Uterus (tissue), 2 donors: ENCODE measurements around the gene ABCB8.

Experiments used
- POLR2A ChIP-seq, 2 donors: fragments of 450-650 bp; IDR thresholded peaks; one replicate each; pipeline ENCODE4 v1.6.1; 2016; ENCODE audit warnings: antibody characterized with exemption in 2 of 2, mild to moderate bottlenecking in 1 of 2, moderate library complexity in 1 of 2
- TF ChIP-seq, protein P1 (sequence below), 4 experiments: fragments of 200-600 bp in 2 of 4; fragments of 450-650 bp in 2 of 4; sonication (generic) in 2 of 4; IDR thresholded peaks; one replicate each; pipeline ENCODE4 v1.5.1; 2016 to 2019; ENCODE audit warnings: antibody characterized with exemption in 4 of 4, mild to moderate bottlenecking in 2 of 4, moderate library complexity in 1 of 4

DNA sequence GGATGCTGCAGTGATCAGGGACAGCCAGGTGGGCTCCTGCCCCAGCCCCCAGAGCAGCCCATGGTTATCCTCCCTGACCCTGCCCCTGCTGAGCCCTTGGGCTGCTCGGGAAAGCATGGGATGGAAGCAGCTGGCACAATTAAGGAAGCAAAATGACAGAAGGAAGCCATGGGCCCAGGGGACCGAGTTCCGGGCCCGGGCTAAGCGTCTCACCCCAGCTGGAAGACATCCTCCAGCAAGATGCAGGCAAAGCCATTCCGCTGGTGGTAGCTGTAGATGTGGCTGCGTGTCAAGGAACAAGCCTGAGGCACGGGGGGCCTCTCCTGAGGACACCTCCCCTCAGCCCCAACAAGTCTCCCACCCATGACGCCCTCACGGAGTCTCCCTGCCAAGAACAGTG, 5.0 kb upstream of the ABCB8 start:
- TF ChIP-seq POLR2A (IDR thresholded peaks at IDR 0.05): no peak
- TF ChIP-seq, protein P1, sequence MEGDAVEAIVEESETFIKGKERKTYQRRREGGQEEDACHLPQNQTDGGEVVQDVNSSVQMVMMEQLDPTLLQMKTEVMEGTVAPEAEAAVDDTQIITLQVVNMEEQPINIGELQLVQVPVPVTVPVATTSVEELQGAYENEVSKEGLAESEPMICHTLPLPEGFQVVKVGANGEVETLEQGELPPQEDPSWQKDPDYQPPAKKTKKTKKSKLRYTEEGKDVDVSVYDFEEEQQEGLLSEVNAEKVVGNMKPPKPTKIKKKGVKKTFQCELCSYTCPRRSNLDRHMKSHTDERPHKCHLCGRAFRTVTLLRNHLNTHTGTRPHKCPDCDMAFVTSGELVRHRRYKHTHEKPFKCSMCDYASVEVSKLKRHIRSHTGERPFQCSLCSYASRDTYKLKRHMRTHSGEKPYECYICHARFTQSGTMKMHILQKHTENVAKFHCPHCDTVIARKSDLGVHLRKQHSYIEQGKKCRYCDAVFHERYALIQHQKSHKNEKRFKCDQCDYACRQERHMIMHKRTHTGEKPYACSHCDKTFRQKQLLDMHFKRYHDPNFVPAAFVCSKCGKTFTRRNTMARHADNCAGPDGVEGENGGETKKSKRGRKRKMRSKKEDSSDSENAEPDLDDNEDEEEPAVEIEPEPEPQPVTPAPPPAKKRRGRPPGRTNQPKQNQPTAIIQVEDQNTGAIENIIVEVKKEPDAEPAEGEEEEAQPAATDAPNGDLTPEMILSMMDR (IDR thresholded peaks at IDR 0.05): no peak
